ENCODE results near the gene MAST4.

Gene MAST4

GRCh38 chr5:66881480-66882161 lies 285.4 kb downstream of the MAST4 start:
- no peak for DNase-seq

GRCh38 chr5:66882606-66883227 lies 286.5 kb downstream of the MAST4 start:
- DNase-seq: no peak

- DNase-seq: no peak
These were observed 288.5 kb downstream of the MAST4 start for GRCh38 chr5:66884564-66885243.

DNA sequence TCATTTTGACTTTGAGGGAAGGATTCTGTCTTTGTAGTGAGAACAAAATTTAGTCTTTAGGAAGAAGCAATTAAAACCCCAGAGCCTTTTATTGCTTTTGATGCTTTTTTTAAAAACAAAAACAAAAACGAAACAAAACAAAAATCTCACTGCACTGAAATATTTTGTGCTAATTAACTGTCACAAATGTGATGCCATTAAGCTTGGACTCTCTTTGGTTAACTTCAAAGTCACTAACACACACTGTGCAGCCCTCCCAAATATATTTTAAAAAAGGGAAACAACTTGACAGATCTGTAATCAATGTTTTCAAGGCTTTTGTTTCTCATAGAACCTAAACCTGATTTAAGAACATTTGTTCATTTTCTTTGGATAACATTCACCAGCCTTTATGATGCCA lies 290.7 kb downstream of the MAST4 start:
- DNase-seq: no peak

GRCh38 chr5:66888613-66889012 lies 292.4 kb downstream of the MAST4 start:
- no peak for DNase-seq

DNA sequence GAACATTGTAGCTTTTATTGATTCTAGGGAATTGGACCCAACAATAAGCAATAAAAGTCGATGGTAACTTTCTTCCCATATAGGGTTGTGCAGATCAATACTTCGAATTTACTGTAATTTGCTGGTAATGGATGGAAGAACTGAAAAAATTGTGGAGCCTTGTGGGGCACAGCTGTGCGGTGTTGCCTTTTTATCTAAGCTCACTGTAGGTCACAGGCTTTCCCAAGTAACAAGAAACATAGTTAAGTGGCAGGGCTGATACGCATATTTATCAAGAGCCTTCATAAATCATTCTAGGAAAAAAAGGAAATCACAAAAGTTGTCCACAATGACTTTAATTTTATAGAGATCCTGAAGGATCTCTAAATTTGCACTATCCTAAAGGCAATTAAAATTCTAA lies 292.9 kb downstream of the MAST4 start:
- no peak for DNase-seq

DNA sequence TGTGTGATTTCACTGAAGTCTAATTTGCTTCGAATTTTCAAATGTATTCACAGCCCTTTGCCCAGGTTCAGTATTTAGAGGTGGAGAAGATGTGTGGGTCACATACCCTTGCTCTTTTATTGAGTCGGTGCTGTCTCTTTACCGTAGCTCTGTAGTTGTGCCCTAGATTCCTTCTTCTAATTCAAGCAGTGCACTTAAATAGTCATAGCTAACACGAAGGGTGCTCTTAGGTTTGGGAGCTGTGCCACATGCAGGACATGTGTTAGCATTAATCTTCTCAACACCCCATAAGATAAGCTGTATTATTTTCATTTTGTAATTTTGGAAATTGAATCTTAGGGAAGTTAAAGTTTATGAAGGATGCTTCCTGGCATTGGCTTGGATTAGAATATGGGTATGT lies 293.3 kb downstream of the MAST4 start:
- no peak for DNase-seq

- no peak for DNase-seq
These were observed 295.2 kb downstream of the MAST4 start for GRCh38 chr5:66891184-66891925.

- no peak for DNase-seq
These were observed 296.5 kb downstream of the MAST4 start for GRCh38 chr5:66892716-66893115.

GRCh38 chr5:66894480-66895240 lies 298.5 kb downstream of the MAST4 start:
- no peak for DNase-seq

- no peak for DNase-seq
These were observed 300.0 kb downstream of the MAST4 start for GRCh38 chr5:66896171-66896570.

GRCh38 chr5:66897356-66897755 lies 301.2 kb downstream of the MAST4 start:
- no peak for DNase-seq

DNA sequence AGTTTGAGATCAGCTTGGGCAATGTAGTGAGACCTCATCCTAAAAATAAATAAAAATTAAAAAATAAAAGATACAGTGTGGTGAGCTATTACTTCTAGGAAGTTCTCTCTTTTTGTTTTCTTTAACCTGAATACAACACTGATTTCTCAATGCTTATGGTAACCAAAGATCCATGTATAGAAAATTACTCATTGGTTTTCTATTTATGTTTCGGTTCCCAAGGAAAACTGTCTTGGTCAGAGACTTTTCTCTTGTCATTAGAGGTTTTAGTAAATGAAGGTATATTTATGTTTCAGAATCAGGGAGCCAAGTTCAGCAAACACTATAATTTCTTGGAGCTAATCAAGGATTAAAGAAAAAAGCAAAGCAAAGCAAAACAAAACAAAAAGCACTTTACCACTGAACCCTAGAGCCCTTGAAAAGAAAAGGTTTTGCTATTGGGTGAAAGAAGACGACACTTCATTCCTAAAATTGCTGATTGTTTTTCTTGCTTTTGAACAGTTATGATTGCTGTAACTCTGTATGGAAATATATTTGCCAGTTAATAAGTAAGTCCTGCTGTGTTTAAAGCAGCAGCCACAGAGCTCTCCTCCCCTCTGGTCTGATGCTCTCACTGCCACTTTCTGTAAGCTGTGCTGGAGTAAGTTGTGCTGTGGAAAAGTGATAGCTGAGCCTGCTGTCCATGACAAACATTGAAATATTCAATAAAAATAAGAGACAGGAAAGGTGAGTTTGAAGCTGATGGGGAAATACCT lies 302.2 kb downstream of the MAST4 start:
- no peak for DNase-seq

- no peak for DNase-seq
These were observed 307.0 kb downstream of the MAST4 start for GRCh38 chr5:66903218-66903617.

DNA sequence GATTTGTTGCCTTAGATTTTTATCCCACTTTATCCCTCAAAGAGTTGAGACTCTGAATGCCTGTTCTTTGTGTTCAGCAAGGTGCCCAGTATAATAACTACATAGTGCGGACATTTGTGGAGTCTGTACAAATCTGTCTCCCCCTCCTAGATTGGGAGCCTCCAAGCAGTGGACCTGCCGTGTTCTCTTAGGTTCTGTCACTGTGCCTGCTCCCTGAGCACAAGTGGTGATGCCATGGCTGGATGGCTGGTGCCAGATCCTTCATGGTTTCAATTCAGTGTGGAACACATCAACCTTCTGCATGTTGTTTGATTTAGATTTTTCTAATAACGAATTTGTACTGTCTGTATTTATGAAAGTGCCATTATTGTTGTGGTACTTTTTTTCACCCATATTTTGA lies 307.5 kb downstream of the MAST4 start:
- DNase-seq: no peak

DNA sequence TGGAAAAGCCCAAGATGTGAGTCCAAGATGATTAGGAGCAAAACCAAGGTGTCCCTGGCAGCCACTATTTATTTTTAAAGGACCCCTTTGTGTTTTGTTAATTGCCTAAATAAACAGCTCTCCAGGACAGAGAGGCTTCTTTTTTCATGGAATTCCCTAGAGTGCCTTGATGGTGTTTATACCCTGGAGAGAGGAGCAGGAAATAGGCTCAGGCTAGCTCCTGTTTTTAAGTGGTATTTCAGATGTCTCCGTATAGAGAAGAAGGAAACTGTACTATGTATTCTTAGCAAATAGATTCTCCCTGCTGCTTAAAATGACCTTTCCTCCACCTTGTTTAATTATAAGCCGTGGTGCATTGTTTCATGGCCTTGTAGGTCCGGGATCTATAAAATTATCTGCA lies 308.0 kb downstream of the MAST4 start:
- DNase-seq: no peak

GRCh38 chr5:66906021-66906420 lies 309.8 kb downstream of the MAST4 start:
- DNase-seq: no peak

DNA sequence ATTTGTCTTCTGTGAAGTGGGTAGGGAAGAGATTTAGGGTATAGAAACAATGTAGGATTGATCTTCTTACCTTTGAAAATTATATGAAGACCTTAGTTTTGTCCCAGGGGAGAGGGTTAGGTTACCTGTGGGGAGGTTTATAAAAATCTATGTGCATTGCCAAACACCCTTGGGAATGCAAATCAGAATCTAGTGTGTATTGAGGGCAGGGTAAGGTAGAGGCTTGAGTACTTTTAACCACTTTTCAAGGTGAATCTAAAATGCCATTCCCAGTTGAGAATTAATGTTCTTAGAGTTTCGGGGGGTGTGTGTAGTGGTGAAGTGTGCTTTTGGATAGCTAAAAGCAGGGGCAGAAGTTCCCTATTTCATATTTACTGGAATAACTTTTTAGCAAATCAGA lies 312.0 kb downstream of the MAST4 start:
- no peak for DNase-seq

DNA sequence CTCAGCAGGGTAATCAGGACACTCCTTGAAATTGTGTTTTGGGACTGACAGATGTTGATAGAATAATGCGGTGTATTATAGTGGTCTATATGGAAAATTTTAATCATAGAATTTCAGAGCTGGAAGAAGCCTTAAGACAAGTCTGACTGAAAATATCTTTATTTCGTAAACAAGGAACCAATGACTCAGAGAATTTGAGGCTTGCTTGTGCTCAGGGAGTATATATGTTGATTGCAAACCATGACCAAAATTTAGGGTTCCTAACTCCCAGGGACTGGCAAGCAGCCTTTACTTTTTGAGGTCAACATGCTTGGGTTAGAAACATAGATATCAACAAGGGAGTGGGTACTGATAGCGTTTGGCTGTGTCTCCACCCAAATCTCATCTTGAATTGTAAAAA lies 313.2 kb downstream of the MAST4 start:
- no peak for DNase-seq

DNA sequence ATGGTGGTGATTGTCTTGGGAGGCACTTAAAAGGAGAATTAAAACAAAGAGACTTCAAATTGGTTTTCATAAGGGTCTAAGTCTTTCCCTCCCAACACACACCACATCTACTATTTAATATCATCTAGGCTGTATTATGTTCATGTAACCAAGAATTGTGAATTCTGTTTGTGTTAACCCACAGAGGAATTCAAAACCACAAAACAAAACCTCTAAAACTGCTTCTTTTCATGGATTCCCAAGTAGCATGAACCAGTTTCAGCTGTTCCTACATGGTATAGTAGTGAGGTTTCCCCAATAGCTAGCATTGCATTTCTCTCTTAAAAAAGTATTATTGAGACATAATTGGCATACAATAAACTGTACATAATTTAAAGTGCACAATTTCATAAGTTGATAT lies 316.6 kb downstream of the MAST4 start:
- no peak for DNase-seq

DNA sequence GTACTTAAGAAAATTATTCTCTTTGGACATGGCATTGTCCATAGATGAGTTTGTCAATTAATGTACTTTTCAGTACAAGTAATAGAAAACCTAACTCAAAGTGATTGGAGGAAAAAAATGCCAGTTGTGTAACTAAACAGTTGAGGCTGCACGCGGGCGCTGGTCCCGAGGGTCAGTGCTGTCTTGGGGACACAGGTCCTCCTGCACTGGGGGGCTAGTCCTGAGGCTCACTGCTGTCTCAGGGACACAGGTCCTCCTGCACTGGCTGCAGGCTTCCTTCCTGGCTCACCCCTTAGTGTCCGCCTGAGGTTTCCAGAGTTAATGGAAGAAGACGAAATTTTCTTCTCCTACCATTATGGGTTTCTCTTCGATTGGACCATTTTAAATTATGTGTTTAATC lies 319.3 kb downstream of the MAST4 start:
- no peak for DNase-seq

GRCh38 chr5:66922881-66923280 lies 326.7 kb downstream of the MAST4 start:
- no peak for DNase-seq

All from Kasumi-1 (cell line).